OCI-LY3 (cell line): Measurements from ENCODE around the gene VWA3A.

Experiments
- H2AFZ ChIP-seq: fragments of 200-600, 300-600 bp; shearing (Covaris generic); 2 replicates; pipeline ENCODE4 v1.6.0; 2014; ENCODE audit warnings: antibody characterized with exemption, low read depth, low read length
- H3K27ac ChIP-seq: fragments of 200-600, 300-600 bp; sonication (generic); 2 replicates; pipeline ENCODE4 v1.5.1; 2014; ENCODE audit warnings: mild to moderate bottlenecking, low read length, moderate library complexity, mixed read lengths
- H3K27me3 ChIP-seq: fragments of 200-600, 300-600 bp; sonication (generic); 2 replicates; pipeline ENCODE4 v1.6.1; 2014; ENCODE audit warnings: low read depth, low read length, mixed read lengths
- H3K36me3 ChIP-seq: fragments of 200-600, 300-600 bp; sonication (generic); replicated peaks from 2 replicates; pipeline ENCODE3; 2014; ENCODE audit warnings: low read depth, low read length, mixed read lengths
- H3K4me1 ChIP-seq: fragments of 300-600, 200-600 bp; sonication (generic); 2 replicates; pipeline ENCODE4 v1.6.1; 2014; ENCODE audit warnings: low read length, mixed read lengths
- H3K4me2 ChIP-seq: fragments of 200-600, 300-600 bp; sonication (generic); 2 replicates; pipeline ENCODE4 v1.6.1; 2014; ENCODE audit warnings: low read length, mixed read lengths
- H3K4me3 ChIP-seq: fragments of 300-600, 200-600 bp; sonication (generic); 2 replicates; pipeline ENCODE4 v1.5.1; 2014; ENCODE audit warnings: antibody characterized with exemption, mild to moderate bottlenecking, low read length, moderate library complexity
- H3K79me2 ChIP-seq: fragments of 300-600, 200-600 bp; shearing (Covaris generic); 2 replicates; pipeline ENCODE4 v1.6.1; 2014; ENCODE audit warnings: mild to moderate bottlenecking, low read length, mixed read lengths
- H3K9ac ChIP-seq: fragments of 300-600, 200-600 bp; shearing (Covaris generic); 2 replicates; pipeline ENCODE4 v1.6.0; 2014; ENCODE audit warnings: mild to moderate bottlenecking, low read length, moderate library complexity
- H3K9me3 ChIP-seq: fragments of 200-600, 300-600 bp; shearing (Covaris generic); 2 replicates; pipeline ENCODE4 v1.6.1; 2014; ENCODE audit warnings: low read length, mixed read lengths; ENCODE audit not compliant: insufficient read depth
- H4K20me1 ChIP-seq: fragments of 200-600, 300-600 bp; sonication (generic); 2 replicates; pipeline ENCODE4 v1.6.1; 2016; ENCODE audit warnings: low read length, mixed read lengths; ENCODE audit not compliant: insufficient read depth
- EZH2phosphoT487 ChIP-seq: fragments of 200-600 bp; shearing (Covaris generic); IDR thresholded peaks from 2 replicates; pipeline ENCODE4 v1.6.1; 2018; ENCODE audit warnings: antibody characterized with exemption, mixed run types, low read depth
- TF ChIP-seq, protein P1 (sequence below): fragments of 200-600, 300-600 bp; sonication (generic); IDR thresholded peaks from 2 replicates; pipeline ENCODE4 v1.5.1; 2014; ENCODE audit warnings: antibody characterized with exemption, low read length, low read depth

The VWA3A gene

DNA sequence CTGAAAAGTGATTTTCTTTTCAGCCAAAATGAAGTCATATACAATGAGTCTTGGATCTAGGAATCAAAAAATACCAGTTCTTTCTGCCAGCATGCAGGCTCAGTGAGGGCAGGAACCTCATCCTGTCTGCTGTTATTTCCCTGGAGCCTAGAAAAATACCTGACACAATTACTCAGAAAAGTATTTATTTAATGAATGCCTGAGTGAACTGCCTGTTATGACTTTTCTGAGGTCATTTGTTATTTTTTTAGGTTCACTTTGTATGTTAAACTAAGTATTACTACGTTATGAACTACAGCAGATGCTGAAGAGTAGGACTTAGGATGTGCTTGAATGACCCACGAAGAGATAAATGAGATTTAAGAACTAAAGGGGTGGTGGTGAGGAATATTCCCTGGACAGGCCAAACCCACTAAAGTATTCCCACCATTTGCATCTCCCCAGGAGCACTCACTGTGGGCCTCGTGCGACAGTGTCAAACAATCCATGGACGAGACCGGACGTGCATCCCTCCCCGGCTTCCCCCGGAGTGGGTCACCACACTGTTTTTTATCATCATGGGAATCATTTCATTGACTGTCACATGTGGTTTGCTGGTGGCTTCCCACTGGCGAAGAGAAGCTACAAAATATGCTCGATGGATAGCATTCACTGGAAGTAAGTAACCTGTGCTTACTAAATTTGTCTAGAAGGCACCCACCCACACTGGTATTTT is 17.1 kb upstream of the VWA3A start:
- H3K79me2 ChIP-seq = no peaks in the 10 kb centered on the region
- no peak overlapping the region for H2AFZ ChIP-seq
- no peaks in the 10 kb centered on the region for H3K4me1 ChIP-seq

DNA sequence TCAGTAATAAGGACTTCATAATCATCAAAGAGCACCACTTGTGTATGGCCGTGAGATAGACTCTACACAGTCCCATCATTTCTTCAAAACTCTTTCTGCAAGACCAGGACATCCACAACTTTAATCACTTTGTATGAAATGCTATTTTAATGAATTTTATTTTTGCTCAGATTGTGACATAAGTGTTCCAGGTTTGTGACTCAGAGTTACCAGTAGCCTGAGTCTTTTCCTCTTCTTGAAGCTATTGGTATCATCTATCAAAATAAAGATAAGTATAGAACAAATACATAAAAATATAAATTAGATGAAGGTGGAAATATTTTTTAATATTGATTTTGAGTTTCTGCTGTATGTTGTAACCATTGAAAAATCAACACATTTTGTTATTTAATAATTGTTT is 16.6 kb upstream of the VWA3A start:
- no peak for TF ChIP-seq EZH2phosphoT487
- TF ChIP-seq, protein P1, sequence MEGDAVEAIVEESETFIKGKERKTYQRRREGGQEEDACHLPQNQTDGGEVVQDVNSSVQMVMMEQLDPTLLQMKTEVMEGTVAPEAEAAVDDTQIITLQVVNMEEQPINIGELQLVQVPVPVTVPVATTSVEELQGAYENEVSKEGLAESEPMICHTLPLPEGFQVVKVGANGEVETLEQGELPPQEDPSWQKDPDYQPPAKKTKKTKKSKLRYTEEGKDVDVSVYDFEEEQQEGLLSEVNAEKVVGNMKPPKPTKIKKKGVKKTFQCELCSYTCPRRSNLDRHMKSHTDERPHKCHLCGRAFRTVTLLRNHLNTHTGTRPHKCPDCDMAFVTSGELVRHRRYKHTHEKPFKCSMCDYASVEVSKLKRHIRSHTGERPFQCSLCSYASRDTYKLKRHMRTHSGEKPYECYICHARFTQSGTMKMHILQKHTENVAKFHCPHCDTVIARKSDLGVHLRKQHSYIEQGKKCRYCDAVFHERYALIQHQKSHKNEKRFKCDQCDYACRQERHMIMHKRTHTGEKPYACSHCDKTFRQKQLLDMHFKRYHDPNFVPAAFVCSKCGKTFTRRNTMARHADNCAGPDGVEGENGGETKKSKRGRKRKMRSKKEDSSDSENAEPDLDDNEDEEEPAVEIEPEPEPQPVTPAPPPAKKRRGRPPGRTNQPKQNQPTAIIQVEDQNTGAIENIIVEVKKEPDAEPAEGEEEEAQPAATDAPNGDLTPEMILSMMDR = no peak
- Histone ChIP-seq H3K9ac (no peak overlapping the region), H3K4me2 (no peak overlapping the region)

More for the DNA sequence above, 17.1 kb upstream of the VWA3A start:
- H3K27ac ChIP-seq = no peak overlapping the region
- H3K4me3 ChIP-seq = no peak overlapping the region
- no peaks in the 10 kb centered on the region for H4K20me1 ChIP-seq
- no peaks in the 10 kb centered on the region for H3K9me3 ChIP-seq
- no peak overlapping the region for H3K9ac ChIP-seq
- H3K36me3 ChIP-seq = no peaks in the 10 kb centered on the region
- TF ChIP-seq, protein P1 = no peak
- TF ChIP-seq EZH2phosphoT487 = no peak
- H3K27me3 ChIP-seq = no peaks in the 10 kb centered on the region
- H3K4me2 ChIP-seq = no peak overlapping the region

DNA sequence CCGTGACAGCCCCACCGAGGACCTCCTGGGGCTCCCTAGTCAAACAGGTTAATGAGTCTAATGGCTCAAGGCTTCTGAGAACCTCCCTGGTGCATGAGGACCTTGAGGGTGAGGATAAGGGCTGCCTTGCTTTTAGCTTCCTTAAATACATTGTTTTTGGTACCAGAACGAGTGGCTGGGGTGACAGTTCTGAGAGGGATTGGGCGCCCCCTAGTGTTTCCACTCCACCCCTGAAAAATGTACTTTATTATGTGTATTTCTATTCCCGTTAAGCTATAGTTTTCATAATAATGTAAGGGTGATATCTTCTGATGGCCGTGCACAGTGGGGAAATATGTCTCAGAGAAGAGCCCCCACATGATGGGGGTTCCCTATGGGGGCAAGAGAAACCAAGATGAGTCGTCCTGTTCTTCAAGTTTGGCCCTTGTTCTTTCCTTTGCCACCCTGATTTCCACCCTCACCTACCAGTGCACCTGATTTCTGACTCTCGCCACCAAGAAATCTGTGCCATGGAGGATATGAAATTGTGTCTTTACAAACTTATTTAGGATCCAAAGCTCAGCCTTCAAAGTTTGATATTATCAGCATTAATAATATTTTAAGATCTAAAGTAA is 14.5 kb upstream of the VWA3A start:
- H3K9ac ChIP-seq = no peak overlapping the region
- no peaks in the 10 kb centered on the region for H3K4me1 ChIP-seq
- H3K9me3 ChIP-seq = no peaks in the 10 kb centered on the region
- H3K27me3 ChIP-seq = no peaks in the 10 kb centered on the region
- H3K79me2 ChIP-seq = no peaks in the 10 kb centered on the region
- TF ChIP-seq, protein P1 = peak; percentile 90
- TF ChIP-seq EZH2phosphoT487 = no peak
- H3K4me3 ChIP-seq = no peak overlapping the region
- no peak overlapping the region for H2AFZ ChIP-seq
- no peak overlapping the region for H3K27ac ChIP-seq
- H3K36me3 ChIP-seq = no peaks in the 10 kb centered on the region
- no peak overlapping the region for H3K4me2 ChIP-seq
- H4K20me1 ChIP-seq = no peaks in the 10 kb centered on the region

More for the DNA sequence above, 16.6 kb upstream of the VWA3A start:
- Histone ChIP-seq H3K36me3 (no peaks in the 10 kb centered on the region), H3K4me3 (no peak overlapping the region), H3K4me1 (no peaks in the 10 kb centered on the region), H2AFZ (no peak overlapping the region), H3K9me3 (no peaks in the 10 kb centered on the region), H4K20me1 (no peaks in the 10 kb centered on the region), H3K27ac (no peak overlapping the region), H3K27me3 (no peaks in the 10 kb centered on the region), H3K79me2 (no peaks in the 10 kb centered on the region)

DNA sequence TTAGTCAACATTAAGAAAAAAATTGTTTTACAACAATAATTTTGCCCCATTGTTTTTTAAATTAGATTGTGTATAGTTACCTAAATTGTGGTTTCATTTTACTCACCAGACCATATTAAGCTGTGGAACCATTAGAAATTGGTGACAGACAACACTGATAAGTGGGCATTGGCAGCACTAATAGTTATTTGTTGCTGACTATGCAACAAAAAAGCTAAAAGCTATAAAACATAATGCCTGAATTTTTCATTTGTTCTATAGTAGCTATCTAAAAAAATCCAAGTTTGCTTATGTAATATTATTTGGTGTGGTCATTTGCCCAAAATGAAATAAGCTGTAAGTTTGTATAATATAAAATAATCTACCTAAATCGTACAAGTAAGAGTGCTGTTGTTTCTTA is 13.7 kb upstream of the VWA3A start:
- H3K27me3 ChIP-seq = no peaks in the 10 kb centered on the region
- H4K20me1 ChIP-seq = no peaks in the 10 kb centered on the region
- H3K4me2 ChIP-seq = no peak overlapping the region
- no peaks in the 10 kb centered on the region for H3K4me1 ChIP-seq
- H3K27ac ChIP-seq = no peak overlapping the region
- no peaks in the 10 kb centered on the region for H3K36me3 ChIP-seq
- no peak overlapping the region for H2AFZ ChIP-seq
- H3K79me2 ChIP-seq = no peaks in the 10 kb centered on the region
- no peak overlapping the region for H3K4me3 ChIP-seq
- TF ChIP-seq, protein P1 = no peak
- no peak for TF ChIP-seq EZH2phosphoT487
- no peaks in the 10 kb centered on the region for H3K9me3 ChIP-seq
- no peak overlapping the region for H3K9ac ChIP-seq
